Midbrain (tissue), 1 donor: ENCODE measurements around the gene SCYL2.
A peak's percentile ranks its signal among the peaks of the same experiment; 100 is the strongest.
"Not testable (repeated sequence)": the region's sequence is repeated elsewhere in the genome, so short reads cannot be mapped to it uniquely, and the experiment has no call there.

Experiments
- DNase-seq: peaks from one replicate; lab custom pipeline; 2025; lab: John Stamatoyannopoulos, UW

The SCYL2 gene

DNA sequence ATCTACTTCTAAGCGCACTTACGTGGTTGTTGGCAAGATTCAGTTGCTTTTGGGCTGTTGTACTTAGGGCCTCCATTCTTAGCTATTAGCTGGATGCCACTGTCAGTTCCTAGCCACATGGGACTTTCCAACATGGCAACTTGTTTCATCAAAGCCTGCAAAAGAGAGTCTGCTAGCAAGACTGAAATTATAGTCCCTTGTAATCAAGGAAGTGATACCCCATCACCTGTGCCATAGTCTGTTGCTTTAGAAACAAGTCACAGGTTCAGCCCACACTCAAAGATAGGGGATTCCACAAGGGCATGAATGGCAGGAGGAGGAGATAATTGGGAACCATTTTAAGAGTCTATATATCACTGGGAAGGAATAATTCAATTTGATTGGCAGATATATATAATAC lies 62.8 kb downstream of the SCYL2 start:
- DNase-seq = no peak

GRCh38 chr12:100331871-100332270 lies 64.9 kb downstream of the SCYL2 start:
- no peak for DNase-seq

DNA sequence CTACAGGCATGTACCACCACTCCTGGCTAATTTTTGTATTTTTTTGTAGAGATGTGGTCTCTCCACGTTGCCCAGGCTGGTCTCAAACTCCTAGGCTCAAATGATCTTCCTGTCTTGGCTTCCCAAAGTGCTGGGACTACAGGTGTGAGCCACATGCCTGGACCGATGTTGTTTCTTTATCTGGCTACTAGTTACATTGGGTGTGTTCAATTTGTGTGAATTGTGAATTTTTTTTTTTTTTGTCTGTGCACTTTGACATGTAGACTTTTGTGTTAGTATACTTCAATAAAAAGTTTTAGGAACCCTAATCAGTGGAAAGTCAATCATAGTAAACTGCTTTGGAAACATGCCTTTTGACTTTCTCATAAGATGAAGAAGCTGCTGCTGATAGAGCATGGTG lies 65.9 kb downstream of the SCYL2 start:
- DNase-seq = no peak

- DNase-seq = no peak
These were observed 70.3 kb downstream of the SCYL2 start for GRCh38 chr12:100337299-100337698.

GRCh38 chr12:100337727-100338126 lies 70.8 kb downstream of the SCYL2 start:
- no peak for DNase-seq

DNA sequence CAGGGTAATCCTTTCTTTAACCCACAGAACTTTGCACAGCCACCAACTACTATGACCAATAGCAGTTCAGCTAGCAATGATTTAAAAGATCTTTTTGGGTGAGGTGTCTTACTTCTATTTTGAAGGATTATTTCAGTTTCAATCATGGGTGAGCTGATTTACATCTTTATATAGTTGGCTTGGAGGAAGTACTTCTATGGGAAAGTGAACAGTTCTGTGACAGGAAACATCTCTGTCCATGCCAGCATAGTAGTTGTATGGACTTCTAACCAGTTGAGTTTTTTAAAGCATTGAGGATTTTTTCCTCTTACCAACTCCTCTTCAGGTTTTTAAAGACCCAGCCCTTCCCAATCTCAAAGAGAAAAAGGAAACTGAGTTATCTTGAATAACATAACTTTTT lies 72.1 kb downstream of the SCYL2 start:
- DNase-seq = no peak

- not testable (repeated sequence) for DNase-seq
These were observed 75.9 kb downstream of the SCYL2 start for GRCh38 chr12:100342897-100343296.

DNA sequence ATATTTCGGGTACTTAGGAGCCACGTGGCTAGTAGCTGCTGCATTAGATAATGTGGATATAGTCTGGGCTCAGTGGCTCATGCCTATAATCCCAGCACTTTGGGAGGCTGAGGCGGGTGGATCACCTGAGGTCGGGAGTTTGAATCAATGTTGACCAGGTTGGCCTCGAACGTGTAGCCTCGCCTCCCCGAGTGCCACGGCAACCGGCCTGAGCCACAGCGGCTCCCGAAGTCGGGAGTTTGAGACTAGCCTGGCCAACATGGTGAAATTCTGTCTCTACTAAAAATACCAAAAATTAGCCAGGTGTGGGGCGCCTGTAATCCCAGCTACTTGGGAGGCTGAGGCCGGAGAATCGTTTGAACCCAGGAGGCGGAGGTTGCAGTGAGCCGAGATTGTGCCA lies 77.4 kb downstream of the SCYL2 start:
- not testable (repeated sequence) for DNase-seq

GRCh38 chr12:100345020-100345767 lies 78.2 kb downstream of the SCYL2 start:
- DNase-seq = no peak

- no peak for DNase-seq
These were observed 79.7 kb downstream of the SCYL2 start for GRCh38 chr12:100346660-100347059.

- peak; percentile 3 for DNase-seq
These were observed 81.9 kb downstream of the SCYL2 start for GRCh38 chr12:100348657-100349454.

DNA sequence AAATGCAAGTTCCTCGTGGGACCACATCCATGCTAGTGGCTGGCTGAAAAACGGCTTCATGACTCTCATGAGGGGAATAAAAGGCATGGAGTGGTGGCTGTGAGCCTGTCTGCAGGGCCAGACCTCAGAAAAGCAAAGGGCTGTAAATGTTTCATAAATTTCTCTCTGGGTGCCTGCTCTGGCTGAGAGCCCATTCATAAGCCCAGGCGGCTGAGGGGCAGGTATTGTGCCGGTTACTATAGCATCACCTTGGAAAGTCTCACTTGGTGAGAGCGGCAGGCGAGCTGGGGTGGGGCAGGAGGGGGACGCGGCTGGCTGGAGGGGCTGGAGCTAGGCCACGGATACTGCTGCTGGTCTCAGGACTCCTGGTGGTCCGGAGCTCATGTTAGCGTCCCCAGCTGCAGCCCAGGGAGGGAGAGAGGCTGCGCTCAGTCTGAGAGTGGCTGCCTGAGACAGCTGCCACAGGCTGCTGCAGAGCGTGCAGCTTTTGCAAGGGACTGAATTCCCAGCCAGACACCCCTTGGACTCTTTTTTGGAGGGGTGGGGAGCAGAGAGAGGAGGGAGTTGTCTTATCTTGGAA lies 89.8 kb downstream of the SCYL2 start, which contains the start of gene SLC17A8:
Gene SLC17A8, plus strand, starts transcription at position 431 of the 580 bp plus-strand sequence. CDS start 318 bp downstream, outside the sequence.
- peak; percentile 1 for DNase-seq

DNA sequence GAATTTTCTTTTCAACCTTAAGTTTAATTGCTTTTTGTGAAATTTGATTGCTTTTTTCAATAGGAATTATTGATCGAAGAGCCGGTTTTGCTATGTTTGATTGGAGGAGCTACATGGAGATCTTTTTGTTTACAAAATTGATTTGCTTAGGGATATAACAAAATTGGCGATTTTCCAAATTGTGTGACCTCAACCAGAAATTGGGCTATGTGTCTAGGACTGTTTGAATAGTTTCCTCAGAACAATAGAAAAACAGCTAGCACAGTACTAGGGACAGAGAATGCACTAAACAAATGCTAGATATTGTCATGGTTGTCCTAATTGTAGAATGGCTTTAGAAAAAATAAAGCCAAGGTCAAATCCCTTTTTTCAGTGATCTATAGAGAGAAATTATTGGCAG lies 92.3 kb downstream of the SCYL2 start:
- DNase-seq = no peak

GRCh38 chr12:100359822-100360221 lies 92.8 kb downstream of the SCYL2 start:
- DNase-seq = no peak

GRCh38 chr12:100360450-100360849 lies 93.5 kb downstream of the SCYL2 start:
- DNase-seq = no peak

DNA sequence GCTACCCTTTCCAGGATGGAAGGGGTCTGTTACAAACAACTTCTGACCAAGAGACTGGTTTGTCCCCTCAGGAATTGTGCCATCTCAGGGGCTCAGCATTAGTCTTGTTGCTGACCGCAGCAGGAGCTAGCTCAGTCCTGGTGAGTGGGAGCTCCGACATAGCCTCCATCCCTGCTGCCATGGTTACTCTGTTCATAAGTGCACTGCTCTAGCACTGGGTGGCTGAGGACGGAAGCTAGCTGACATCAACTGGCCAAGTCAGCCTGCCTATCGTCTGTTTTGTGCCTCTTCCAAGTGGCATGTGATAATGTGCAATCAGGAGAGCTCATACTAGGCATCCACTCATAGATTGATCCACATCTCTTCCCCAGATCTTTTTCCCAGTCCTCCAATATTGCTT lies 97.3 kb downstream of the SCYL2 start:
- no peak for DNase-seq

DNA sequence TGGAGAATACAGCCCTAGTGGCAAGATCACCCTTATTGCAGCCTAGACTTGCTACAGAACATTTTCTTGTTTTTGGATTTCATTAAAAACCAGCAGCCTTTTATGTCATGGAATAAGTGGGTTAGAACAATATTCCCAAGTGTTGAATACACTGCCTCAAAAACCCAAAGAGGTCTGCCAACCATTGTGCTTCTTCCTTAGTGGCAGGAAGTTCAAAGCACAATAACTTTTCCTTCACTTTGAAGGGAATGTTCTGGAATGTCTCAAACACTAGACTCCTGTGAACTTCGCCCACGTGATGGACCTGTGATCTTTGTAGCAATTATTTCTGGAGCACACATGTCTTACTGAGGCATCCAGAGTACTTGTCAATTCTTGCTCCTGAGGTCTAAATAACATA lies 98.4 kb downstream of the SCYL2 start:
- DNase-seq = no peak

DNA sequence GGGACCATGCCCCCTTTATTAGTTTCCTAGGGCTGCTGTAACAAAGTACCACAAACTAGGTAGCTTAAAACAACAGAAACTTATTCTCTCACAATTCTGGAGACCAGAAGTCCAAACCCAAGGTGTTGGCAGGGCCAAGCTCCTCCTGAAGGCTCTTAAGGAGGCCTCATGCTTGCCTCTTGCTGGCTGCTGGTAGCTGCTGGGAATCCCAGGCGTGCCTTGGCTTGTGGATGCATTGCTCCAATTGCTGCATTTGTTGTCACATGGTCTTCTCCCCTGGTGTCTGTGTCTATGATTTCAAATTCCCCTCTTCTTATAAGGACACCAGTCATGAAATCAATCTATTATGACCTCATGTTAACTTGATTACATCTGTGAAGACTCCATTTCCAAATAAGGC lies 101.1 kb downstream of the SCYL2 start:
- no peak for DNase-seq

DNA sequence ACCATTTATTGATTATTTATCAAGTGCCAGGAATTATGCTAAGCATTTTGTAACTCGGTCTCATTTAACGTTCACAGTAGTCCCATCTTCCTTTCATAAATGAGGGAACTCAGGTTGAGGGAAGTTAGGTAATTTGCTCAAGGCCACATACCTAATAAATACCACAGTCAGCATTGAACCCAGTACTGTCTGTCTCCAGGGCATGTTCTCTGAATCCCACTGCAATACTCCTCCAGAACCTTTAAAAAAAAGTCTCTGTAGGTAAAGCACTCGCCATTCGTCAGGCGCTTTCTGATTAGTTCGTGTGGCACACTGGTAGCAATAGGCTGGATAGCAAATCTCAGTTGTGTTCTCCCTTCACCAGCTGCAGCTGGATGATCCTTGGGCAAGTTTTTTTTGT lies 104.2 kb downstream of the SCYL2 start:
- DNase-seq = no peak

DNA sequence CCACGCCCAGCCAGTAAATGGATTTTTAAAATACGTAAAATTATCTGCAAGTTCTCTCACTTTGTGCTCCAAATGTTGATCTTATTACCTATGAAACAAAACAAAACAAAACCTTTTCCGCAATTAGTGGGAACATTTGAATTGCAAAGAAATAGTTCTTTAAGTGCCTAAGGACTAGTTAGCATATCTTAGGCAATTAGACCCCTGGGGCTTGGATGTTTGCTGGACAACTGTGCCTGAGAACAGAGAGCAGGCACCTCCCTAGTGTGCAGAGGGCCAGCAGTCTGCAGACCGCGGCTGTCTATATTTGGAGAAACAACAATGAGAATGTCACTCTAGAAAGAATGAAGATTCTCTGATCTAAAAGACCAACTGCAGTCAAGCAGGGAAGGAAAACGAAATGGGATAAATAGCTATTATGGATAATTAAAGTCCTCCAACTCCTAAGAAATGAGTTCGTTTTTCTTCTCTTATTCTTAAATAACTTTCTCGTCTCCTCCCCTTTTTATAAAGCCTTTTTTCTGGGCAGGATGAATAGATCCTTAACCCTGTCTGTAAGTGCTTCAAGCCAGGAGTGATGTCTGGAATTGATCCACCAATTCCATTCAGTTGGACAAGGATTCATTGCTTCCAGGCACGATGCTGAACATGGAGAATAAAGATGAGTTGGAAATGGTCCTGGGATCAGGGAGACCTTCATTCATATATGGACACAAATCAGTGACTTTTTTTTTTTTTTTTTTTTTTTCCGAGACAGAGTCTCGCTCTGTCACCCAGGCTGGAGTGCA lies 106.1 kb downstream of the SCYL2 start:
- DNase-seq = no peak

DNA sequence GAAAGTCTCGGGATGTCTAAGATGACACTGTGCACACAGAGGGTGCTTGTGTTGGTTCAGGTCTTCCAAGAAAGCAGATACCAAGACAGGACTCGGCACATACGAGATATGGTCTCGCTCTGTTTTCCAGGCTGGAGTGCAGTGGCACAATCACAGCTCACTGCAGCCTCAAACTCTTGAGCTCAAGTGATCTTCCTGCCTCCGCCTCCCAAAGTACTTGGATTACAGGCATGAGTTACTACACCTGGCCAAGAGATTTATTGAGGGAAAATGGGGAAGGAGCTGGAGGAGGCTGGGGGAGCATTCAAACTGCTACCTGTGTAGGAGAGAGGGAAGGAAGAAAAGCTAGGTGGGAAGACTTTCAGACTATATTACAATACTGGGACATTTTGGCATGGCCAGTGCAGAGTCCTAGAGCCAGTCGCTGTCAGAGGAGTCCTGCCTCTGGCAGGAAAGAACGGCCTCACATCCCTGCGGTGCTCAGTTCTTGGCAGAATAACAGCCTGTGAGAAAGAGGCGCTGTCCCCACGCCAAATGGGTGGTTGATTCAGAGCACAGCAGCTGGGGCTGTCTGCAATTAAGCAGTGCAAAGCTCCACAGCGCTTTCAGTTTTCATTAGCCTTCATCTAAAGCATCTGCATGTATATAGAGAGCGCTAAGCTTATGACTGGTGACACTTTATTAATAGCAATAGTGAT lies 108.2 kb downstream of the SCYL2 start:
- DNase-seq = peak; percentile 74
